ENCODE measurements around the gene CCDC92. TPM values are rescaled to one million over a fixed set of nuclear protein-coding genes. Genes with fewer than 3 reads are reported as not detected.

CCDC92 gene
- total RNA-seq, 2 donors from 2014 or later = 30.1 to 46.4 TPM

DNA sequence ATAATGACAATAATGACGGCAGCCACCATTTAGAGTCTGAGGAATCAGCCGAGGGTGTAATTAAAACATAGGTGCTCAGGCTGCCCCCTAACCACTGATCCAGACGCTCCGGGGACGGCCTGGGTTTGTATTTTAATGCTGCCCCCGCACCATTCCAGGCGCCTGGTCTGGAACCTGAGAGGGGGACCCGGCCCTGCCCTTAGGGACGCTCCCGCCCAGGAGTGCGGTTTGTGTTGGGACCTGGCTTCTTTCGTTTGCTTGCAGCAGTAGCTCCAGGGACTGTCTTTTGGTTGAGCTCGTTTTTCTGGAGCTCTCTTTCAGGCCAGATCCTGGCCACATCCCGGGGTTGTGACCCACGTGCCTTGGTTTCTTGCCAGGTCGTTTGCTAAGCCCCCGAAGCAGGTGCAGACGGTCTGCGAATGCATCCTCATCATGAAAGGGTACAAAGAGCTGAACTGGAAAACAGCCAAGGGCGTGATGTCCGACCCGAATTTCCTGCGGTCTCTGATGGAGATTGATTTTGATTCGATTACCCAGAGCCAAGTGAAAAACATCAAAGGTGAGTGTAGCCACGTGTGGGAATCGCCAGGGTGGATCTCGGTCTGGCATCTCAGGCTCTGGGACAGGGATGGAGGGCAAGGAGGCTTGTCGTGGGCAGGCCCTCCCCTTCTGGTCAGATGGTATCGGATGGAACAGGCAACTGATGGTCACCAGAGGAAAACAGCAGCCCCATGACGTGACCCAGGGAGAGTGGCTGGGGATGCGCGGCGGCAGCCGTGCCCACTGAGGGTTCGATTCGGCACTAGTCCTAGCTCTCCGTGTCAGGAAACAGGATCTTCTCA, 63.5 kb downstream of the CCDC92 start:
- no peak for DNase-seq
- no peak for ATAC-seq

GRCh38 chr12:123907726-123908476, 64.7 kb downstream of the CCDC92 start:
- peaks cover 14% of the 10 kb centered on the region for H3K27me3 Mint-ChIP-seq
- ATAC-seq (no peak), DNase-seq (no peak)
- no peaks in the 10 kb centered on the region for H3K9me3 ChIP-seq (ENCODE audit: control insufficient read depth, low read length, poor library complexity, severe bottlenecking)
- peaks cover 13% of the 10 kb centered on the region for H3K4me1 Mint-ChIP-seq
- no peaks in the 10 kb centered on the region for H3K36me3 Mint-ChIP-seq (ENCODE audit: low read depth)
- peak overlapping the region; percentile 34 for H3K27ac Mint-ChIP-seq
- H3K4me3 Mint-ChIP-seq = no peak overlapping the region

More for the DNA sequence above, 63.5 kb downstream of the CCDC92 start:
- H3K4me1 Mint-ChIP-seq = peaks cover 13% of the 10 kb centered on the region
- no peak overlapping the region for H3K4me3 Mint-ChIP-seq
- H3K36me3 Mint-ChIP-seq (ENCODE audit: low read depth) = no peaks in the 10 kb centered on the region
- H3K27ac Mint-ChIP-seq = no peak overlapping the region
- H3K27me3 Mint-ChIP-seq = peaks cover 10% of the 10 kb centered on the region
- no peaks in the 10 kb centered on the region for H3K9me3 ChIP-seq (ENCODE audit: control insufficient read depth, low read length, poor library complexity, severe bottlenecking)

GRCh38 chr12:123906711-123907420, 65.8 kb downstream of the CCDC92 start:
- no peaks in the 10 kb centered on the region for H3K9me3 ChIP-seq (ENCODE audit: control insufficient read depth, low read length, poor library complexity, severe bottlenecking)
- ATAC-seq (no peak), DNase-seq (no peak)
- H3K36me3 Mint-ChIP-seq (ENCODE audit: low read depth) = no peaks in the 10 kb centered on the region
- peaks cover 15% of the 10 kb centered on the region for H3K4me1 Mint-ChIP-seq
- no peak overlapping the region for H3K4me3 Mint-ChIP-seq
- H3K27me3 Mint-ChIP-seq = peaks cover 23% of the 10 kb centered on the region
- peak overlapping the region; percentile 34 for H3K27ac Mint-ChIP-seq

DNA sequence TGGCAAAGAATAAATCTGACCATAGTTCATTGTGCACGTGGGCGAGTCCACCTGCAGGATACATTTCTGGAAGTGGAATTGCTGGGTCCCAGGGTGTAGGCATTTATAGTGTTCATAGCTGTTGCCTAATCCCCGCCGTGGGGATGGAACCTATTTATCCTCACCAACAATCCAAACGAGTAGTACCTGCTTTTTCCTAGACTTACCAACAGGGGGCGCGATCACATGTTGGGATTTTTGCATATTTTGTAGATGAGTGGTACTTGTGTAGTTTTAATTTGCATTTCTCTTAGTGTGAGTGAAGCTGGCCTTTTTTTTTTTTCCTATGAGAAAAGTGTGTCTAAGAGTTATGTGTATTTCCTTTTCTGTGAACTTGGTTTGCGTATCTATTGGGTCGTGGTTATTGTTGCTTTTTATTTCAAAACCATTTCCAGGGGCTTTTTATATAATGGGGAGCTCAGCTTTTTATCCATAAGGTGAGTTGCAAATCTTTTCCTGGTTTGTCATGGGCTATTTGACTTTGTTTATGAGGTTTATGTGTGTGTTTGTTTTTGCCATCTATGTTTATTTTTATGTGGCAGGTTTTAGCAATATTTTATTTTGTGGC, 67.2 kb downstream of the CCDC92 start:
- peaks cover 9% of the 10 kb centered on the region for H3K4me1 Mint-ChIP-seq
- no peaks in the 10 kb centered on the region for H3K9me3 ChIP-seq (ENCODE audit: control insufficient read depth, low read length, poor library complexity, severe bottlenecking)
- DNase-seq (peak; percentile 34 to 48 (median 38)), ATAC-seq (peak; percentile 69)
- H3K4me3 Mint-ChIP-seq = no peak overlapping the region
- no peaks in the 10 kb centered on the region for H3K36me3 Mint-ChIP-seq (ENCODE audit: low read depth)
- H3K27ac Mint-ChIP-seq = peak overlapping the region; percentile 9
- H3K27me3 Mint-ChIP-seq = peaks cover 34% of the 10 kb centered on the region

DNA sequence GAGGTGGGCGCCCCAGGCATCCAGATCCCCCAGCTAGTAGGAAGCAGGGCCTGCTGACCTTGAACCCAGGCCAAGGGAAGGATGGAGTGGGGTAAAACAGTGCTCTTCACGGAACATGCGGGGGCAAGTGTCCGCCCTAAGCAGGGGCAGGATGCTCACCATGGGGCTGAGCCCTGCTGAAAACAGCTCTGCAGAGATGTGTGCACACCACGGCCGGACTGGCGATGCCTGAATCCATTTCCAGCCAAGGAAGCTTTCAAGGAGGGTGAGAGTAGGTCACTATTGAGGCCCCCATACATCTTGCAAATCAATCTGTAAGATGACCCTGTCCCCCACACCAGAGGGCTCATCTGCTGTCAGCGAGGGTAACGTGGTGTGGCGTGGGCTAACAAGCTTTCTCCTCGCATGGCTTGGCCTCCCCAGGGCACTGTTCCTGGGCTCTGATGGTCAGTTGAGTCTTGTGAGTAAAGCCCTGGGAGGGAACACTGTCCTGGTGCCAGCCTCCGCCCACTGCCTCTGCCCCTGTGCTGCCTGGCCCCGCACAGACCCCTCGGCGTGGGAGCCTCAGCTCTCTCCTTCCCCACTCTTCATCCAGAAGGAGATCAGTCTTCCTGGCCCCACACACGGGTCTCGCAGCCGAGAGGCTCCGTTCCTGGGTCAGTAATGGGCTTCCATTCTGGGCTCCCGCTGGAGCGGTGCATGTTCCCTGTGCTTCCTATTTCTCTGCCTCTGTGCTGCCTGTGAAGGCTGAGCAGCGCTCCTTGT, 69.1 kb downstream of the CCDC92 start:
- Mint-ChIP-seq H3K27me3 (peaks cover 54% of the 10 kb centered on the region), H3K27ac (peak overlapping the region; percentile 51), H3K4me1 (peaks cover 9% of the 10 kb centered on the region), H3K4me3 (no peak overlapping the region), H3K36me3 (ENCODE audit: low read depth) (no peaks in the 10 kb centered on the region)
- no peaks in the 10 kb centered on the region for H3K9me3 ChIP-seq (ENCODE audit: control insufficient read depth, low read length, poor library complexity, severe bottlenecking)
- DNase-seq (no peak), ATAC-seq (no peak)

DNA sequence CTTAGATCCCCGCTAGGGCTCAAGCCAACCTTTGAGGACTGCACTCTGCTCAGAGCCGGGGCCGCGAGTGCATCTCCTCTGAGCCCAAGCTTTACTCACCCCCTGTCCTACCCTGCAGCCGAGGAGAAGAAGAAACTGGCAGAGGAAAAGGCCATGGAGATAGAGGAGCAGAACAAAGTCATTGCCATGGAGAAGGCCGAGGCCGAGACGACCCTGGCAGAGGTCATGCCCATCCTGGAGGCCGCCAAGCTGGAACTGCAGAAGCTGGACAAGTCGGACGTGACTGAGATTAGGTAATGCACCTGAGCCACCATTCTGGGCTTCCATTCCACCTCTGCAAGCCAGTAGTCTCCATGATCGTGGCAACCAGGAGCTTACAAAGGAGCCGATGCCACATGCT, 69.8 kb downstream of the CCDC92 start:
- Mint-ChIP-seq H3K27ac (no peak overlapping the region), H3K4me3 (no peak overlapping the region), H3K27me3 (peaks cover 54% of the 10 kb centered on the region), H3K4me1 (peaks cover 9% of the 10 kb centered on the region), H3K36me3 (ENCODE audit: low read depth) (no peaks in the 10 kb centered on the region)
- no peak for ATAC-seq
- DNase-seq = no peak
- no peaks in the 10 kb centered on the region for H3K9me3 ChIP-seq (ENCODE audit: control insufficient read depth, low read length, poor library complexity, severe bottlenecking)

DNA sequence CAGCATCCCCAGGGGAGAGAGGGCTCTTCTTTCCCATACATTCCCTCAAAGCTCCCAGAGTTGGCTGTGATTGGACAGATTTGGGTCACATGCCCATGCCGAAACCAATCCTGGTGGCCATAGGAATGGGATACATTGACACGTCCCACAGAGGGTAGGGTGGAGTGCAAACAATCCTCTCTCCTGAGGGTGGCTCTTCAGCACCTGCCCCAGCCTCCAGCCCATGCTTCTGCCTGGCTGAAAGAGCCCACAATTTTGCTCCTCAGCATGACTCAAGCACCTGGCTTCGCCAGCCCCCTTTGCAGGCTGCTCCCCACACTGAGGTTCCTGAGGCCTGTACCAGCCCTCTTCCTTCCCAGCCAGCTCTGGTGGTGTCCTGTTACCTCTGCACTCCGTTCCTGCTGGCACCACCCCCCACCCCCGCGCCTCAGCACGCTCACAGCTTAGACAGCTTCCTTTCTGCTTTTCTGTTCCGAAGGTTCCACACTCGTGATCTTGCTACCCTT, 71.7 kb downstream of the CCDC92 start:
- H3K9me3 ChIP-seq (ENCODE audit: control insufficient read depth, low read length, poor library complexity, severe bottlenecking) = no peaks in the 10 kb centered on the region
- Mint-ChIP-seq H3K4me1 (peaks cover 9% of the 10 kb centered on the region), H3K36me3 (ENCODE audit: low read depth) (no peaks in the 10 kb centered on the region), H3K27me3 (peaks cover 54% of the 10 kb centered on the region), H3K27ac (no peak overlapping the region), H3K4me3 (no peak overlapping the region)
- ATAC-seq (no peak), DNase-seq (no peak)

DNA sequence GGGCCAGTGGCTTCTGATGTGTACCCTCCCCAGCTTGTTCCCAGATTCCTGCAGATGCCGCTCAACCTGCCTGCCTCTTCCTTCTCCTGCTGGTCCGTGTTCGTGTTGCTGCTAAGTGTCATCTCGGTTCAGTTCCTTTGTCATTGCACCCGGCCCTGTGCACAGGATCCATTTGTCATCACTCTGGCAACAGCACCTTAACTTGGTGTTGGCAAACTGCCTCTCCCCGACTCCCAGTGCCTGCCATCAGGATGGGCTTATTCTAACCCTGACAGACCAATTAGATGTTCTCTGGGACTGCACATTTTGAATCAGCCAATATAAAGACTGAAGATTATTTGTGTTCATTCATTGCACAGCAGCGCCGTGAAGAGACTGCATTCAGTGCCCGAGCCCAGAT, 73.3 kb downstream of the CCDC92 start:
- peaks cover 45% of the 10 kb centered on the region for H3K27me3 Mint-ChIP-seq
- ATAC-seq (no peak), DNase-seq (no peak)
- no peaks in the 10 kb centered on the region for H3K36me3 Mint-ChIP-seq (ENCODE audit: low read depth)
- no peak overlapping the region for H3K27ac Mint-ChIP-seq
- no peaks in the 10 kb centered on the region for H3K9me3 ChIP-seq (ENCODE audit: control insufficient read depth, low read length, poor library complexity, severe bottlenecking)
- H3K4me1 Mint-ChIP-seq = peaks cover 2% of the 10 kb centered on the region
- no peak overlapping the region for H3K4me3 Mint-ChIP-seq

- Mint-ChIP-seq H3K27me3 (peaks cover 40% of the 10 kb centered on the region), H3K27ac (no peak overlapping the region), H3K36me3 (ENCODE audit: low read depth) (no peaks in the 10 kb centered on the region), H3K4me1 (peaks cover 2% of the 10 kb centered on the region), H3K4me3 (no peak overlapping the region)
- ATAC-seq (no peak), DNase-seq (no peak)
- no peaks in the 10 kb centered on the region for H3K9me3 ChIP-seq (ENCODE audit: control insufficient read depth, low read length, poor library complexity, severe bottlenecking)
These were observed 74.0 kb downstream of the CCDC92 start for GRCh38 chr12:123898673-123899072.

- no peak for ATAC-seq
- no peaks in the 10 kb centered on the region for H3K9me3 ChIP-seq (ENCODE audit: control insufficient read depth, low read length, poor library complexity, severe bottlenecking)
- Mint-ChIP-seq H3K27ac (no peak overlapping the region), H3K36me3 (ENCODE audit: low read depth) (no peaks in the 10 kb centered on the region), H3K4me3 (no peak overlapping the region), H3K27me3 (peaks cover 42% of the 10 kb centered on the region), H3K4me1 (peaks cover 1% of the 10 kb centered on the region)
- no peak for DNase-seq
These were observed 75.4 kb downstream of the CCDC92 start for GRCh38 chr12:123897221-123897620.

GRCh38 chr12:123896767-123897166, 75.9 kb downstream of the CCDC92 start:
- H3K27me3 Mint-ChIP-seq = peaks cover 43% of the 10 kb centered on the region
- no peaks in the 10 kb centered on the region for H3K36me3 Mint-ChIP-seq (ENCODE audit: low read depth)
- H3K9me3 ChIP-seq (ENCODE audit: control insufficient read depth, low read length, poor library complexity, severe bottlenecking) = no peaks in the 10 kb centered on the region
- H3K27ac Mint-ChIP-seq = no peak overlapping the region
- ATAC-seq = no peak
- H3K4me3 Mint-ChIP-seq = no peak overlapping the region
- no peaks in the 10 kb centered on the region for H3K4me1 Mint-ChIP-seq
- no peak for DNase-seq

DNA sequence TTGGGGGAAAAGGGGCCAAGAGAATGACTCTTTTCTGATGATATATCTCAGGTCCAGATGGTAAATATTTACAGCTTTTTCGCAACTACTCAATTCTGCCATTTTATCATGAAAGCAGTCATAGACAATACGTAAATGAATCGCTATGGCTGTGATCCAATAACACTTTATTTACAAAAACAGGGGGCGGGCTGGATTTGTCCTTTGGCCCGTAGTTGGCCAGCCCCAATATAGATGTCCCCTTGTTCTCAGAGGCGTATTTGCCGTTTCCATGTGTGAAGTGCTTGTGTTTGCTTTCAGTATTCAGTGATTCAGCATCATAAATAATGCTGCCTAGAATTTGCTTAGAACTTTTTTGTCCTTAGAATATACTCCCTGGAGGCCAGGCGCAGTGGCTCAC, 77.2 kb downstream of the CCDC92 start:
- Mint-ChIP-seq H3K4me1 (no peaks in the 10 kb centered on the region), H3K4me3 (no peak overlapping the region), H3K36me3 (ENCODE audit: low read depth) (no peaks in the 10 kb centered on the region), H3K27ac (no peak overlapping the region), H3K27me3 (peaks cover 46% of the 10 kb centered on the region)
- H3K9me3 ChIP-seq (ENCODE audit: control insufficient read depth, low read length, poor library complexity, severe bottlenecking) = no peaks in the 10 kb centered on the region
- DNase-seq (no peak), ATAC-seq (no peak)
